K562 (cell line): Measurements from ENCODE around the gene ATP6V1F. TPM values are rescaled to one million over a fixed set of nuclear protein-coding genes. Genes with fewer than 3 reads are reported as not detected.

ENCODE experiments used
- ARNT ChIP-seq, 2 experiments: fragments of 450-650 bp; IDR thresholded peaks; 2 replicates each; pipeline ENCODE4 v1.6.1; 2016; ENCODE audit warnings: mild to moderate bottlenecking in 1 of 2
- CREB5 ChIP-seq: fragments of 250-450 bp; sonication (Bioruptor Pico); IDR thresholded peaks from 2 replicates; pipeline ENCODE4 v1.5.0; 2020; ENCODE audit warnings: mild to moderate bottlenecking
- CTBP1 ChIP-seq: fragments of 450-650 bp; IDR thresholded peaks from 2 replicates; pipeline ENCODE4 v1.6.1; 2016; ENCODE audit warnings: borderline replicate concordance
- DLX4 ChIP-seq: fragments of 250-450 bp; sonication (Bioruptor Pico); IDR thresholded peaks from 2 replicates; pipeline ENCODE4 v1.6.1; 2021; ENCODE audit warnings: mild to moderate bottlenecking
- FUS ChIP-seq: fragments of 200-400 bp; formaldehyde crosslinking; optimal IDR thresholded peaks from 2 replicates; pipeline ENCODE3; 2017; ENCODE audit warnings: low read depth, low read length
- GABPB1 ChIP-seq: sonication (generic); formaldehyde crosslinking; IDR thresholded peaks from 2 replicates; pipeline ENCODE4 v1.8.0; 2022; ENCODE audit warnings: mild to moderate bottlenecking, missing genetic modification reagents
- HDAC2 ChIP-seq: fragments of 450-650 bp; IDR thresholded peaks from 2 replicates; pipeline ENCODE4 v1.6.1; 2016; ENCODE audit warnings: mild to moderate bottlenecking
- JUND ChIP-seq, 2 experiments: IDR thresholded peaks; 2 replicates in 1 of 2; 3 replicates in 1 of 2; pipeline ENCODE4 v1.6.1; 2011; ENCODE audit warnings: borderline replicate concordance in 2 of 2, low read depth in 2 of 2, low read length in 2 of 2, improper control_type of control experiment in 1 of 2, missing biosample characterization in 1 of 2, missing genetic modification characterization in 1 of 2, missing genetic modification reagents in 1 of 2
- KDM2B ChIP-seq: fragments of 250-450 bp; sonication (Bioruptor Pico); IDR thresholded peaks from 2 replicates; pipeline ENCODE4 v1.8.0; 2021; ENCODE audit warnings: mild to moderate bottlenecking, moderate library complexity
- PML ChIP-seq: IDR thresholded peaks from 2 replicates; pipeline ENCODE4 v1.6.1; 2012; ENCODE audit warnings: low read length, inconsistent platforms
- RBM22 ChIP-seq: fragments of 200-400 bp; formaldehyde crosslinking; IDR thresholded peaks from 2 replicates; pipeline ENCODE4 v1.6.1; 2018; ENCODE audit warnings: low read length, low read depth; ENCODE audit not compliant: poor library complexity, severe bottlenecking
- RBM34 ChIP-seq: fragments of 200-400 bp; formaldehyde crosslinking; IDR thresholded peaks from 2 replicates; pipeline ENCODE4 v1.6.1; 2018; ENCODE audit warnings: low read length, borderline replicate concordance; ENCODE audit not compliant: insufficient read depth
- SNIP1 ChIP-seq: fragments of 450-650 bp; IDR thresholded peaks from 2 replicates; pipeline ENCODE4 v1.7.1; 2017; ENCODE audit warnings: low read depth, mild to moderate bottlenecking
- ZBED1 ChIP-seq: IDR thresholded peaks from 2 replicates; pipeline ENCODE4 v1.6.1; 2014
- ZFP36 ChIP-seq: fragments of 150-350 bp; IDR thresholded peaks from 2 replicates; pipeline ENCODE4 v1.6.1; 2018; ENCODE audit warnings: low read length, low read depth; ENCODE audit not compliant: partially characterized antibody
- ZFX ChIP-seq: sonication (generic); formaldehyde crosslinking; IDR thresholded peaks from 2 replicates; pipeline ENCODE4 v1.8.0; 2022; ENCODE audit warnings: mild to moderate bottlenecking, missing genetic modification reagents, moderate library complexity
- ZKSCAN1 ChIP-seq: fragments of 150-350 bp; IDR thresholded peaks from 2 replicates; pipeline ENCODE4 v1.6.1; 2016; ENCODE audit warnings: low read depth, low read length
- ZNF384 ChIP-seq: IDR thresholded peaks from 2 replicates; pipeline ENCODE4 v1.6.1; 2012; ENCODE audit warnings: low read depth, low read length, improper control_type of control experiment
- ZNF668 ChIP-seq: fragments of 250-450 bp; sonication (Bioruptor Pico); IDR thresholded peaks from 2 replicates; pipeline ENCODE4 v1.8.0; 2022; ENCODE audit warnings: mild to moderate bottlenecking, inconsistent platforms
- polyA plus RNA-seq, 8 experiments: library from polyadenylated mRNA; depleted of rRNA in 4 of 8; stranded (reverse) in 5 of 8; unstranded in 3 of 8; fragments of >200 nt; fragmentation: Nextera tagmentation in 2 of 8; fragmentation: Illumina TruSeq in 1 of 8; extraction: Ambion mirVana in 2 of 8; extraction: Trizol in 1 of 8; gene quantifications; 2 replicates each; pipeline versions ENCODE4 v1.2.1 to v1.2.3, GENCODE V29; 2011 to 2014; ENCODE audit warnings: inconsistent platforms in 1 of 8, missing spikeins in 1 of 8
- total RNA-seq, 7 experiments: library from RNA; depleted of rRNA in 6 of 7; stranded (reverse); fragments of >200 nt in 6 of 7; fragmentation: Illumina TruSeq in 2 of 7; extraction: Trizol in 2 of 7; gene quantifications; 2 replicates each; pipeline versions ENCODE4 v1.2.1 to v1.2.3, GENCODE V29; 2011 to 2021; ENCODE audit warnings: low replicate concordance in 1 of 7
- TF ChIP-seq, protein P1 (sequence below): IDR thresholded peaks from 3 replicates; pipeline ENCODE4 v1.6.1; 2011; ENCODE audit warnings: borderline replicate concordance, mild to moderate bottlenecking; ENCODE audit not compliant: insufficient read length, insufficient read depth
- TF ChIP-seq, protein P2 (sequence below): fragments of 450-650 bp; IDR thresholded peaks from 2 replicates; pipeline ENCODE4 v1.6.1; 2016; ENCODE audit warnings: antibody characterized with exemption
- TF ChIP-seq, protein P3 (sequence below): fragments of 250-450 bp; sonication (Bioruptor Pico); IDR thresholded peaks from 2 replicates; pipeline ENCODE4 v1.4.0; 2020; ENCODE audit warnings: mild to moderate bottlenecking

The ATP6V1F gene
- total and polyA plus RNA-seq, 9 of the 15 experiments (the other 6 are each of a cell fraction or from before 2014, with no cell fraction given): 206 to 1,123 (median 542) TPM

- TF ChIP-seq ARNT (IDR thresholded peaks at IDR 0.05) (no peak), SNIP1 (no peak), RBM34 (no peak), HDAC2 (peak; percentile 14; the same call in 1 of the 2 replicates), CTBP1 (0 out of 2 replicates have a peak, but pooled peaks have one; percentile 62), FUS (no peak), ZFP36 (no peak), DLX4 (CRISPR knock-in tag) (no peak), ZKSCAN1 (0 out of 2 replicates have a peak, but pooled peaks have one; percentile 30), RBM22 (no peak), JUND (IDR thresholded peaks at IDR 0.05; ENCODE audit: borderline replicate concordance, low read depth, low read length) (peak; percentile 49; the same call in 1 of the 2 replicates), JUND (tag; IDR thresholded peaks at IDR 0.05; ENCODE audit: borderline replicate concordance, low read depth, low read length) (no peak; the same call in 2 of the 3 replicates), ZNF668 (CRISPR knock-in tag) (no peak), ZNF384 (no peak), CREB5 (CRISPR knock-in tag) (no peak), ZBED1 (no peak), PML (no peak), GABPB1 (0 out of 2 replicates have a peak, but pooled peaks have one; percentile 44), KDM2B (no peak), ZFX (CRISPR knock-in tag) (no peak)
- TF ChIP-seq, protein P1, sequence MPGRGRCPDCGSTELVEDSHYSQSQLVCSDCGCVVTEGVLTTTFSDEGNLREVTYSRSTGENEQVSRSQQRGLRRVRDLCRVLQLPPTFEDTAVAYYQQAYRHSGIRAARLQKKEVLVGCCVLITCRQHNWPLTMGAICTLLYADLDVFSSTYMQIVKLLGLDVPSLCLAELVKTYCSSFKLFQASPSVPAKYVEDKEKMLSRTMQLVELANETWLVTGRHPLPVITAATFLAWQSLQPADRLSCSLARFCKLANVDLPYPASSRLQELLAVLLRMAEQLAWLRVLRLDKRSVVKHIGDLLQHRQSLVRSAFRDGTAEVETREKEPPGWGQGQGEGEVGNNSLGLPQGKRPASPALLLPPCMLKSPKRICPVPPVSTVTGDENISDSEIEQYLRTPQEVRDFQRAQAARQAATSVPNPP: no peak
- TF ChIP-seq, protein P2, sequence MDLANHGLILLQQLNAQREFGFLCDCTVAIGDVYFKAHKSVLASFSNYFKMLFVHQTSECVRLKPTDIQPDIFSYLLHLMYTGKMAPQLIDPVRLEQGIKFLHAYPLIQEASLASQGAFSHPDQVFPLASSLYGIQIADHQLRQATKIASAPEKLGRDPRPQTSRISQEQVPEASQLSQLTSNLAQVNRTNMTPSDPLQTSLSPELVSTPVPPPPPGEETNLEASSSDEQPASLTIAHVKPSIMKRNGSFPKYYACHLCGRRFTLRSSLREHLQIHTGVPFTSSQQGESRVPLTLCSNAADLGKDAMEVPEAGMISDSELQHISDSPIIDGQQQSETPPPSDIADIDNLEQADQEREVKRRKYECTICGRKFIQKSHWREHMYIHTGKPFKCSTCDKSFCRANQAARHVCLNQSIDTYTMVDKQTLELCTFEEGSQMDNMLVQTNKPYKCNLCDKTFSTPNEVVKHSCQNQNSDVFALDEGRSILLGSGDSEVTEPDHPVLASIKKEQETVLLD: no peak
- TF ChIP-seq, protein P3, sequence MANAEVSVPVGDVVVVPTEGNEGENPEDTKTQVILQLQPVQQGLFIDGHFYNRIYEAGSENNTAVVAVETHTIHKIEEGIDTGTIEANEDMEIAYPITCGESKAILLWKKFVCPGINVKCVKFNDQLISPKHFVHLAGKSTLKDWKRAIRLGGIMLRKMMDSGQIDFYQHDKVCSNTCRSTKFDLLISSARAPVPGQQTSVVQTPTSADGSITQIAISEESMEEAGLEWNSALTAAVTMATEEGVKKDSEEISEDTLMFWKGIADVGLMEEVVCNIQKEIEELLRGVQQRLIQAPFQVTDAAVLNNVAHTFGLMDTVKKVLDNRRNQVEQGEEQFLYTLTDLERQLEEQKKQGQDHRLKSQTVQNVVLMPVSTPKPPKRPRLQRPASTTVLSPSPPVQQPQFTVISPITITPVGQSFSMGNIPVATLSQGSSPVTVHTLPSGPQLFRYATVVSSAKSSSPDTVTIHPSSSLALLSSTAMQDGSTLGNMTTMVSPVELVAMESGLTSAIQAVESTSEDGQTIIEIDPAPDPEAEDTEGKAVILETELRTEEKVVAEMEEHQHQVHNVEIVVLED: no peak
Measured at GRCh38 chr7:128879939-128880746, 17.5 kb downstream of the ATP6V1F start (continued).
